Heart right ventricle (tissue), 16 donors: Measurements from ENCODE around the gene PSMD14. TPM values are rescaled to one million over a fixed set of nuclear protein-coding genes. Genes with fewer than 3 reads are reported as not detected.

Source experiments
- ATAC-seq, 8 donors: fragments of 200-7000 bp; cut with Tn5 transposase; one replicate each; pipeline ENCODE4 v1.9.1; 2020; ENCODE audit warnings: mild to moderate bottlenecking in 8 of 8, moderate library complexity in 8 of 8, moderate number of reproducible peaks in 1 of 8
- DNase-seq, 2 donors: peaks; one replicate each; pipeline ENCODE4 v3.0.0-alpha.2; 2020
- H3K27ac ChIP-seq, 10 donors: fragments of 200-600 bp; sonication (generic) in 2 of 10; one replicate each; pipeline versions ENCODE4 v1.5.0 to v1.8.0; 2020 to 2022; ENCODE audit warnings: mild to moderate bottlenecking in 3 of 10
- H3K27me3 ChIP-seq, 7 donors: fragments of 200-600 bp; one replicate each; pipeline ENCODE4 v1.8.0; 2021 to 2022; ENCODE audit warnings: mild to moderate bottlenecking in 2 of 7
- H3K36me3 ChIP-seq, 9 donors: fragments of 200-600 bp; sonication (generic) in 1 of 9; one replicate each; pipeline versions ENCODE4 v1.5.0 to v1.8.0; 2020 to 2022; ENCODE audit warnings: mild to moderate bottlenecking in 2 of 9
- H3K4me1 ChIP-seq, 9 donors: fragments of 200-600 bp; sonication (generic) in 1 of 9; one replicate each; pipeline versions ENCODE4 v1.5.0 to v1.8.0; 2020 to 2022; ENCODE audit warnings: mild to moderate bottlenecking in 4 of 9
- H3K4me3 ChIP-seq, 10 donors: fragments of 200-600 bp; sonication (generic) in 2 of 10; one replicate each; pipeline versions ENCODE4 v1.5.0 to v1.8.0; 2020 to 2022; ENCODE audit warnings: mild to moderate bottlenecking in 7 of 10, moderate library complexity in 2 of 10
- H3K9me3 ChIP-seq, 11 donors: fragments of 200-600 bp in 10 of 11; sonication (generic) in 2 of 11; one replicate each; pipeline versions ENCODE4 v1.5.0 to v1.8.0; 2013 to 2022; ENCODE audit warnings: mild to moderate bottlenecking in 2 of 11, control low read depth in 1 of 11, moderate library complexity in 1 of 11
- CTCF ChIP-seq, 9 donors: fragments of 200-600 bp; sonication (generic) in 2 of 9; IDR thresholded peaks; one replicate each; pipeline versions ENCODE4 v1.5.0 to v1.8.0; 2021 to 2022; ENCODE audit warnings: antibody characterized with exemption in 9 of 9, mild to moderate bottlenecking in 5 of 9, moderate library complexity in 1 of 9
- WGBS, 2 donors: extraction: QIAGEN DNeasy Blood & Tissue Kit; methylation state at CpG; one replicate each; pipeline ENCODE4 v1.1.7; 2013; ENCODE audit warnings: inconsistent platforms in 1 of 2; 5-methylcytosine and 5-hydroxymethylcytosine counted together
- intact Hi-C, 10 donors: fragments of 100-400 bp; cut with DNase I; formaldehyde crosslinking; loops; one replicate each; pipeline versions ENCODE4 v1.11.1 to v1.14.2; 2022
- polyA plus RNA-seq, 2 donors: library from polyadenylated mRNA; stranded (reverse); fragments of 200-250 nt; gene quantifications; one replicate each; pipeline ENCODE4 v1.2.3, GENCODE V29; 2013
- total RNA-seq, 10 donors: library from RNA; stranded (reverse); fragmentation: NEBNext Ultra II Directional in 3 of 10; extraction: Animal tissue kit (Norgen Biotek cat#: 25700) in 3 of 10; gene quantifications; one replicate each; pipeline versions ENCODE4 v1.2.1 to v1.2.4, GENCODE V29; 2021 to 2023
- donor health status: Arrhythmogenic right ventricular cardiomyopathy.
- donor health status: ischemic (EF 13 %, LVEDD 7.1; RV severe dilation, severe dysfunction).
- donor health status: healthy with polysubstance abuse.
- donor health status: DM: no; HTN: yes; CAD: no.
- donor health status: DM: no; HTN: no; CAD: no.
- donor health status: ischemic (EF 25% LVEDD 6.9; RV normal size, moderate dysfunction).
- donor health status: ischemic (EF 25% LVEDD 5.7; RV mildly dilated, moderate dysfunction).
- donor health status: healthy.
- donor health status: DM: yes; HTN: yes; CAD: no.
- donor health status: Ischemic cardiomyopathy.
- donor health status: ischemic (EF 35%, LVEDD 5.7; RV mildly dilated, moderate dysfunction).
- donor health status: nonischemic (EF 11% LVEDD 7.7; RV severe dilation, severe dysfunction).
- donor health status: DM: yes; HTN: yes; CAD: no.
- donor health status: PGD.
- donor health status: ischemic (EF 29% LVEDD 5.4; RV normal size, mild dysfunction).
- donor health status: nonischemic (EF 23%, LVEDD 6.1; RV moderate dilation, normal function).

The PSMD14 gene
- total and polyA plus RNA-seq, 12 donors: 21.6 to 66.9 (median 44.4) TPM

GRCh38 chr2:161406316-161406715, 98.1 kb downstream of the PSMD14 start:
- no peak overlapping the region for H3K4me3 ChIP-seq
- WGBS, 2 donors: 81 to 84% methylated on average over 5 of the region's 5 CpGs
- H3K36me3 ChIP-seq: peaks cover 0 to 51% (median 5%) of the 10 kb centered on the region in 9 donors
- ATAC-seq (no peak), DNase-seq (no peak)
- H3K4me1 ChIP-seq: no peaks in the 10 kb centered on the region
- TF ChIP-seq CTCF (IDR thresholded peaks at IDR 0.05): no peak
- no peak overlapping the region for H3K27ac ChIP-seq
- intact Hi-C loops: no loop called here
- H3K27me3 ChIP-seq: no peaks in the 10 kb centered on the region
- no peaks in the 10 kb centered on the region for H3K9me3 ChIP-seq

DNA sequence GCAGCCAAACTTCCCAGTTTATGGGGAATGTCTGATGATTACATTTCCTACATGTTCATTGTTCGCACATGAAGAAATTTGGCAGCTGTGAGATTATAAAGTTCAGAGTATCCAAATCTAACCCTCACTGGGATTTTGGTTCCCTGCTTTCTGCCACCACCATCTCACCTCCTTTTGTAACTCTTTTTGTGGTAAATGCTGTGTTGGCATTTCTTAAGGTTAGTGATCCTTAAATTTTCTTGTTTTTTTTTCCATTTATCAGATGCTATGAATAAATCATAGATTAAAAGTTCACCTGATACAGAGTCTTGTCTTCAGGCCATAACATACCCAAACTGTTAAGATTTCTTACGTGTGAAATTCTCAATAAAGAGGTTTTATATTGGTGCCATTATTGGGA, 99.4 kb downstream of the PSMD14 start:
- ATAC-seq (no peak), DNase-seq (no peak)
- TF ChIP-seq CTCF (IDR thresholded peaks at IDR 0.05): no peak
- Histone ChIP-seq H3K9me3 (no peaks in the 10 kb centered on the region), H3K27ac (no peak overlapping the region), H3K27me3 (no peaks in the 10 kb centered on the region), H3K36me3 (peaks cover 0 to 43% (median 0%) of the 10 kb centered on the region in 9 donors), H3K4me3 (no peak overlapping the region), H3K4me1 (no peaks in the 10 kb centered on the region)
- intact Hi-C loops: no loop called here
- 89 to 93% methylated on average over 2 of the region's 2 CpGs for WGBS, 2 donors

GRCh38 chr2:161409308-161409907, 101.2 kb downstream of the PSMD14 start:
- ATAC-seq (no peak), DNase-seq (no peak)
- H3K4me3 ChIP-seq: no peak overlapping the region
- no peak for TF ChIP-seq CTCF (IDR thresholded peaks at IDR 0.05)
- 97 to 98% methylated on average over 1 of the region's 1 CpG for WGBS, 2 donors
- H3K9me3 ChIP-seq: no peaks in the 10 kb centered on the region
- no peak overlapping the region for H3K27ac ChIP-seq
- H3K36me3 ChIP-seq: peaks cover 0 to 32% (median 0%) of the 10 kb centered on the region in 9 donors
- intact Hi-C loops: no loop called here
- H3K27me3 ChIP-seq: peaks cover 0 to 12% (median 7%) of the 10 kb centered on the region in 7 donors
- H3K4me1 ChIP-seq: peaks cover 0 to 6% (median 6%) of the 10 kb centered on the region in 9 donors

- ATAC-seq (no peak), DNase-seq (no peak)
- peaks cover 0 to 32% (median 0%) of the 10 kb centered on the region in 9 donors for H3K36me3 ChIP-seq
- no peak for TF ChIP-seq CTCF (IDR thresholded peaks at IDR 0.05)
- peaks cover 7 to 36% (median 29%) of the 10 kb centered on the region in 9 donors for H3K4me1 ChIP-seq
- no peaks in the 10 kb centered on the region for H3K9me3 ChIP-seq
- intact Hi-C loops: no loop called here
- no peak overlapping the region for H3K4me3 ChIP-seq
- H3K27me3 ChIP-seq: peaks cover 0 to 41% (median 36%) of the 10 kb centered on the region in 7 donors
- H3K27ac ChIP-seq: no peak overlapping the region
Observed at GRCh38 chr2:161412346-161412745, 104.1 kb downstream of the PSMD14 start.
